ENCODE data around the gene CD44.

GRCh38 chr11:35247428-35247827 is 108.5 kb downstream of the CD44 start:
- TF ChIP-seq CTCF (IDR thresholded peaks at IDR 0.05) (no peak), POLR2A (IDR thresholded peaks at IDR 0.05) (no peak)

Data from uterus (tissue), 2 donors.